Measurements from ENCODE around the gene ZFAND2A. TPM values are rescaled to one million over a fixed set of nuclear protein-coding genes. Genes with fewer than 3 reads are reported as not detected.

ZFAND2A gene
- total RNA-seq, 4 donors from 2014 or later = 12.0 to 17.9 (median 14.1) TPM

GRCh38 chr7:1103789-1104515, 56.0 kb downstream of the ZFAND2A start:
- Histone ChIP-seq H3K9me3 (no peaks in the 10 kb centered on the region), H3K36me3 (no peaks in the 10 kb centered on the region), H3K4me1 (peaks cover 11 to 28% of the 10 kb centered on the region in 2 donors), H3K4me3 (no peak overlapping the region), H3K27ac (peak overlapping the region; percentile 2 to 62 (median 12)), H3K27me3 (no peaks in the 10 kb centered on the region)
- DNase-seq = no peak
- intact Hi-C loops (cut with DNase I; ENCODE audit: low total_unique reads) (no loop called here), in situ Hi-C loops (cut with MboI; ENCODE audit: low sequenced_read_pairs in 4 of 4) (no loop called here)
- ATAC-seq = no peak
- TF ChIP-seq CTCF (IDR thresholded peaks at IDR 0.05 in 4 of 5, conservative IDR thresholded peaks at IDR 0.05 in 1 of 5) (no peak), POLR2A (IDR thresholded peaks at IDR 0.05) (no peak)

- Histone ChIP-seq H3K27me3 (no peaks in the 10 kb centered on the region), H3K4me3 (no peak overlapping the region), H3K9me3 (no peaks in the 10 kb centered on the region), H3K36me3 (no peaks in the 10 kb centered on the region), H3K27ac (peak overlapping the region in 3 of 4 donors; percentile 2 to 62 (median 22)), H3K4me1 (peaks cover 11 to 28% of the 10 kb centered on the region in 2 donors)
- ATAC-seq (no peak), DNase-seq (no peak)
- intact Hi-C loops (cut with DNase I; ENCODE audit: low total_unique reads) = no loop called here
- in situ Hi-C loops (cut with MboI; ENCODE audit: low sequenced_read_pairs in 4 of 4) = no loop called here
- TF ChIP-seq CTCF (IDR thresholded peaks at IDR 0.05 in 4 of 5, conservative IDR thresholded peaks at IDR 0.05 in 1 of 5) = no peak
- TF ChIP-seq POLR2A (IDR thresholded peaks at IDR 0.05) = no peak
Measured at GRCh38 chr7:1103009-1103788, 56.8 kb downstream of the ZFAND2A start.

Other genes with a start within 250 kb of the ZFAND2A start
- 1 to 10 TPM in 2 of 4 donors, under 1 TPM in 2; 0.71 to 5.0 (median 1.1) TPM for gene ADAP1, start 205.5 kb downstream of the ZFAND2A start, total RNA-seq
- gene COX19, start 184.6 kb downstream of the ZFAND2A start, total RNA-seq = 1 to 10 TPM; 4.7 to 6.5 (median 5.2) TPM
- not detected for gene CYP2W1, start 177.0 kb downstream of the ZFAND2A start, total RNA-seq
- gene GPR146, start 115.7 kb downstream of the ZFAND2A start, total RNA-seq = 10 to 100 TPM; 23.3 to 43.8 (median 29.5) TPM
- gene GPER1, start 72.1 kb downstream of the ZFAND2A start, total RNA-seq = 1 to 10 TPM in 3 of 4 donors, under 1 TPM in 1; 0.92 to 3.2 (median 2.1) TPM
- not detected for gene UNCX, start 72.7 kb upstream of the ZFAND2A start, total RNA-seq

Data from gastrocnemius medialis (tissue), 4 donors.